ENCODE measurements around the gene MYO3B.

DNA sequence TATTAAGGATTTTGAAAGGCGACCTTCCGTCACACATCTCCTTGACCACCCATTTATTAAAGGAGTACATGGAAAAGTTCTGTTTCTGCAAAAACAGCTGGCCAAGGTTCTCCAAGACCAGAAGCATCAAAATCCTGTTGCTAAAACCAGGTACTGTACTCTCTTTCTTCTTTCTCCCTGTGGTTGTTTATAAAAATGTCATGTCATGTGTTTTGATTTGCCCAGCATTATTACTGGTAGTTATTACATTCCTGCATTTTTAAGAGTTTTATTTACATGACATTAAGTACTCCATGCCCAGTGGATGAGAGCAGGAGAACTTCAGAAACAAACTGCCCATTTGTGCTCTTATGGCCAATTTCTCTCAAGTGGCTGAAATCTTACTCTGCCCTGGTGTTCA, 191.3 kb downstream of the MYO3B start:
- no peak for TF ChIP-seq POLR2AphosphoS5 (IDR thresholded peaks at IDR 0.05)
- TF ChIP-seq, protein P1, sequence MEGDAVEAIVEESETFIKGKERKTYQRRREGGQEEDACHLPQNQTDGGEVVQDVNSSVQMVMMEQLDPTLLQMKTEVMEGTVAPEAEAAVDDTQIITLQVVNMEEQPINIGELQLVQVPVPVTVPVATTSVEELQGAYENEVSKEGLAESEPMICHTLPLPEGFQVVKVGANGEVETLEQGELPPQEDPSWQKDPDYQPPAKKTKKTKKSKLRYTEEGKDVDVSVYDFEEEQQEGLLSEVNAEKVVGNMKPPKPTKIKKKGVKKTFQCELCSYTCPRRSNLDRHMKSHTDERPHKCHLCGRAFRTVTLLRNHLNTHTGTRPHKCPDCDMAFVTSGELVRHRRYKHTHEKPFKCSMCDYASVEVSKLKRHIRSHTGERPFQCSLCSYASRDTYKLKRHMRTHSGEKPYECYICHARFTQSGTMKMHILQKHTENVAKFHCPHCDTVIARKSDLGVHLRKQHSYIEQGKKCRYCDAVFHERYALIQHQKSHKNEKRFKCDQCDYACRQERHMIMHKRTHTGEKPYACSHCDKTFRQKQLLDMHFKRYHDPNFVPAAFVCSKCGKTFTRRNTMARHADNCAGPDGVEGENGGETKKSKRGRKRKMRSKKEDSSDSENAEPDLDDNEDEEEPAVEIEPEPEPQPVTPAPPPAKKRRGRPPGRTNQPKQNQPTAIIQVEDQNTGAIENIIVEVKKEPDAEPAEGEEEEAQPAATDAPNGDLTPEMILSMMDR (IDR thresholded peaks at IDR 0.05), result no peak

All from esophagus muscularis mucosa (tissue), 3 donors.